Coronary artery (tissue), 2 donors: ENCODE data around the gene ESYT3.
"Not testable (repeated sequence)": the region's sequence is repeated elsewhere in the genome, so short reads cannot be mapped to it uniquely, and the experiment has no call there.

Experiments
- DNase-seq: peaks from one replicate; pipeline ENCODE4 v3.0.0-alpha.2; 2017; ENCODE audit warnings: low spot score
- H3K27ac ChIP-seq, 2 donors: fragments of 200-600 bp; sonication (generic); one replicate each; pipeline ENCODE4 v1.5.1; 2016 to 2019
- H3K4me3 ChIP-seq: fragments of 200-600 bp; sonication (generic); 2 replicates; pipeline ENCODE4 v1.5.1; 2016; ENCODE audit warnings: mild to moderate bottlenecking, moderate library complexity
- TF ChIP-seq, protein P1 (sequence below): fragments of 200-600 bp; sonication (generic); IDR thresholded peaks from one replicate; pipeline ENCODE4 v1.5.1; 2019; ENCODE audit warnings: antibody characterized with exemption

The ESYT3 gene

DNA sequence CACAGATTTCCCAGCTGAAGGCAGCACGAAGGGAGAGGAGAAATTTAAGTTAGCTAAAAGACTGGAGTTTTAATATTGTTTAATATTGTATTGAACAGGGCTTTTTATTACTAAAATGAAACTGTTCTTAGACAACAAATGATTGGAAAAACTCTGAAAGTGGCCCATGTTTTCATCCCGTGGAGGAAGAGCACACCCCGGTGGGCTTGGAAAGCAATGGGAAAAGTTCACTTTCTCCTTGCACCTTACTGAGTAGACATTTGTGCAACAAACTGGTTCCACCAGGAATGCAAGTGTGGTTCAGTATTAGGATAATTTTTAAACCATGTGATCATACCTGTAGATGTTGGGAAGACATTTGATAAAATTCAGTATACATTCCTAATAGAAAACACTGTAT lies 8.2 kb upstream of the ESYT3 start:
- no peak for DNase-seq
- TF ChIP-seq, protein P1, sequence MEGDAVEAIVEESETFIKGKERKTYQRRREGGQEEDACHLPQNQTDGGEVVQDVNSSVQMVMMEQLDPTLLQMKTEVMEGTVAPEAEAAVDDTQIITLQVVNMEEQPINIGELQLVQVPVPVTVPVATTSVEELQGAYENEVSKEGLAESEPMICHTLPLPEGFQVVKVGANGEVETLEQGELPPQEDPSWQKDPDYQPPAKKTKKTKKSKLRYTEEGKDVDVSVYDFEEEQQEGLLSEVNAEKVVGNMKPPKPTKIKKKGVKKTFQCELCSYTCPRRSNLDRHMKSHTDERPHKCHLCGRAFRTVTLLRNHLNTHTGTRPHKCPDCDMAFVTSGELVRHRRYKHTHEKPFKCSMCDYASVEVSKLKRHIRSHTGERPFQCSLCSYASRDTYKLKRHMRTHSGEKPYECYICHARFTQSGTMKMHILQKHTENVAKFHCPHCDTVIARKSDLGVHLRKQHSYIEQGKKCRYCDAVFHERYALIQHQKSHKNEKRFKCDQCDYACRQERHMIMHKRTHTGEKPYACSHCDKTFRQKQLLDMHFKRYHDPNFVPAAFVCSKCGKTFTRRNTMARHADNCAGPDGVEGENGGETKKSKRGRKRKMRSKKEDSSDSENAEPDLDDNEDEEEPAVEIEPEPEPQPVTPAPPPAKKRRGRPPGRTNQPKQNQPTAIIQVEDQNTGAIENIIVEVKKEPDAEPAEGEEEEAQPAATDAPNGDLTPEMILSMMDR = no peak
- Histone ChIP-seq H3K27ac (no peak overlapping the region), H3K4me3 (no peak overlapping the region)

DNA sequence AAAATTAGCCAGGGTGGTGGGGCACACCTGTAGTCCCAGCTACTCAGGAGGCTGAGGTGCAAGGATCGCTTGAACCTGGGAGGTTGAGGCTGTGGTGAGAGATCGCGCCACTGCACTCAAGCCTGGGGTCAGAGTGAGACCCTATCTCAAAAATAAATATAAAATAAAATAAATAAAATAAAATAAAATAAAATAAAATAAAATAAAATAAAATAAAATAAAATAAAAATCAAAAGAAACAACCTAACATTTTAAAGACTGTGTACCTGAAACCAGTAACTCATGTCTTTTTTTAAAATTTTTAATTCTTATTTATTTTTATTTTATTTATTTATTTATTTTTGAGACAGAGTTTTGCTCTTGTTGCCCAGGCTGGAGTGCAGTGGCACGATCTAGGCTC lies 7.7 kb upstream of the ESYT3 start:
- DNase-seq, H3K4me3 ChIP-seq, H3K27ac ChIP-seq: not testable (repeated sequence)

GRCh38 chr3:138429665-138430064 lies 4.8 kb upstream of the ESYT3 start:
- no peak overlapping the region for H3K4me3 ChIP-seq
- no peak for DNase-seq
- TF ChIP-seq, protein P1 = no peak
- H3K27ac ChIP-seq = no peak overlapping the region

- no peak overlapping the region for H3K27ac ChIP-seq
- TF ChIP-seq, protein P1 = no peak
- H3K4me3 ChIP-seq = no peak overlapping the region
- DNase-seq = peak; percentile 46
These were observed 1.7 kb upstream of the ESYT3 start for GRCh38 chr3:138432576-138433240.

- TF ChIP-seq, protein P1 = no peak
- Histone ChIP-seq H3K27ac (no peak overlapping the region), H3K4me3 (peak overlapping the region; percentile 74)
- no peak for DNase-seq
These were observed 532 bp upstream of the ESYT3 start for GRCh38 chr3:138433892-138434275.

DNA sequence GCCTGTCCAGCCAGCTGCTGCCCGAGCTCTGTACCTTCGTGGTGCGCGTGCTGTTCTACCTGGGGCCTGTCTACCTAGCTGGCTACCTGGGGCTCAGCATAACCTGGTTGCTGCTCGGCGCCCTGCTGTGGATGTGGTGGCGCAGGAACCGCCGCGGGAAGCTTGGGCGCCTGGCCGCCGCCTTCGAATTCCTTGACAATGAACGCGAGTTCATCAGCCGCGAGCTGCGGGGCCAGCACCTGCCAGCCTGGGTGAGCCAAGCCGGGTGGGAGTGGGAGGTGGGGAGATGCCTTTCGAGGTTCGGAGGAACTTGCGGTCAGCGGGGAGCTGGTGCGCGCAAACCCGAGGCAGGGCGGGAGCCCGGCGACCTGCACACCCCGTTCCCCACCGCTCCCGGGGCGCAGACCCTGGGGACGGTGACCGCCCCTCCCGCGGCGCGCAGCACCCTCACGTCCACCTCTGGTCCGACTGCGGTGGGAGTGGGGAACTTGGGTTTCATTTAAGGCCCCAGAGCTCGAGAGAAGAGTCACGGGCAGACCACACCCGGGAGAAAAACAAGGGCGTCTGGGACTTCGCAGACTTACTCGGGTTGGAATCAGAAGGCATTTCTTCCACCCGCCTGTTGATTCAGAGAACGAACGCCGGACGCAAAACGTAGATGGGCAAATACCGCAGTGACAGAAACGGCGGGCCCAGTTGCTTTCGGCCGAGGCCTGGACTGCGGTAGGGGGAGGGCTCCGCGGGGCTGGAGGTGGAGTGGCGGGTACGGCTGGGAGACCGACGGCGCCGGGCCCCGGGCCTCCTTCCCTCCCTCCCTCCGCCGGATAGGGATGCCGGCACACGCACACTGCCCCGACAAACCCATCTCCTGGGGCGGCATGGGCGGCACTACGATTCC lies 708 bp downstream of the ESYT3 start:
- Histone ChIP-seq H3K4me3 (peak overlapping the region; percentile 74), H3K27ac (no peak overlapping the region)
- TF ChIP-seq, protein P1 = no peak
- DNase-seq = no peak

DNA sequence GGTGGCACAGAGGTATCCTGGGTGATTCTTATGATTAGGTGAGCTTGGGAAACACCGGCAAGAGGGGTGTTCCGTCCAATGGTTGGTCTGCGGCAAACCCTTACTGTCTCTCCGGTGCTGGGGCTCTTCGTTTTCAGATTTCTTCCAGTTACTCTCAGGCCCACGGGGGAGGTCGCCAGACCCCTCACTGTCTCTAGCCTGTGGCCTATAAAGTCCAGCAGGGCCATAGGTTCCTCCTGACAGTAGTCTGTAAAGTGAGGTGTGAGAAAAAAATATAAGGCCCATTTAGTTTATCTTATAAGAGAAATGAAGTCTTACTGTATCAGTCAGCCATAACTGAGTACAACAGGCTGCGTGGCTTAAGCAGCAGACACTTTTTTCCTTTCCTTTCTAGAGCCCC lies 1.4 kb downstream of the ESYT3 start:
- no peak for DNase-seq
- no peak overlapping the region for H3K27ac ChIP-seq

More for the DNA sequence above, 1.4 kb downstream of the ESYT3 start:
- H3K4me3 ChIP-seq = peak overlapping the region; percentile 74
- TF ChIP-seq, protein P1 = no peak
